GM23338 (cell line): Measurements from ENCODE around the gene TCF7. TPM values are rescaled to one million over a fixed set of nuclear protein-coding genes. Genes with fewer than 3 reads are reported as not detected.

Source experiments
- ATAC-seq: fragments of 200-7000 bp; cut with Tn5 transposase; 3 replicates; pipeline ENCODE4 v1.9.1; 2020
- DNase-seq: peaks from one replicate; pipeline ENCODE4 v3.0.0-alpha.2; 2015; ENCODE audit warnings: low spot score
- H2AFZ ChIP-seq: fragments of 200-600 bp; sonication (generic); 2 replicates; pipeline ENCODE4 v1.8.0; 2016; ENCODE audit warnings: antibody characterized with exemption, mild to moderate bottlenecking, moderate library complexity
- H3F3A ChIP-seq: fragments of 200-600 bp; sonication (generic); replicated peaks from 2 replicates; pipeline ENCODE4 v1.8.0; 2017; ENCODE audit warnings: antibody characterized with exemption, mixed run types, low read depth
- H3K27ac ChIP-seq: fragments of 200-600 bp; sonication (generic); 2 replicates; pipeline ENCODE4 v1.6.1; 2016; ENCODE audit warnings: low read depth
- H3K27me3 ChIP-seq: fragments of 200-600 bp; sonication (generic); 2 replicates; pipeline ENCODE4 v1.8.0; 2016; ENCODE audit warnings: mild to moderate bottlenecking, mixed run types, moderate library complexity; ENCODE audit not compliant: insufficient read depth
- H3K36me3 ChIP-seq: fragments of 200-600 bp; sonication (generic); 2 replicates; pipeline ENCODE4 v1.8.0; 2016; ENCODE audit warnings: mild to moderate bottlenecking; ENCODE audit not compliant: insufficient read depth
- H3K4me1 ChIP-seq: fragments of 200-600 bp; sonication (generic); 2 replicates; pipeline ENCODE4 v1.8.0; 2016; ENCODE audit warnings: mild to moderate bottlenecking, moderate library complexity; ENCODE audit not compliant: insufficient read depth
- H3K4me2 ChIP-seq: fragments of 200-600 bp; sonication (generic); 2 replicates; pipeline ENCODE4 v1.7.1; 2017; ENCODE audit warnings: mixed run types
- H3K4me3 ChIP-seq: fragments of 200-600 bp; sonication (generic); 2 replicates; pipeline ENCODE4 v1.6.1; 2016; ENCODE audit warnings: mixed run types
- H3K79me2 ChIP-seq: fragments of 200-600 bp; sonication (generic); replicated peaks from 2 replicates; pipeline ENCODE4 v1.8.0; 2017; ENCODE audit warnings: mild to moderate bottlenecking; ENCODE audit not compliant: insufficient read depth
- H3K9me2 ChIP-seq: fragments of 200-600 bp; sonication (generic); 2 replicates; pipeline ENCODE4 v1.8.0; 2017; ENCODE audit not compliant: insufficient read depth
- H4K20me1 ChIP-seq: fragments of 200-600 bp; sonication (generic); replicated peaks from 2 replicates; pipeline ENCODE4 v1.8.0; 2017; ENCODE audit warnings: mild to moderate bottlenecking; ENCODE audit not compliant: insufficient read depth
- H3K27ac Mint-ChIP-seq: 2 replicates; pipeline ENCODE4 v1.8.0; 2020; ENCODE audit warnings: inconsistent platforms, mild to moderate bottlenecking, moderate library complexity, mixed read lengths
- H3K27me3 Mint-ChIP-seq: 3 replicates; pipeline ENCODE4 v1.8.0; 2022; ENCODE audit warnings: low read depth, mild to moderate bottlenecking, moderate library complexity, mixed read lengths, inconsistent platforms; ENCODE audit not compliant: insufficient read depth, poor library complexity
- H3K36me3 Mint-ChIP-seq: 3 replicates; pipeline ENCODE4 v1.8.0; 2021; ENCODE audit warnings: low read depth, mild to moderate bottlenecking, inconsistent platforms, moderate library complexity, mixed read lengths
- H3K4me1 Mint-ChIP-seq: 3 replicates; pipeline ENCODE4 v1.8.0; 2020; ENCODE audit warnings: mild to moderate bottlenecking, inconsistent platforms, mixed read lengths
- H3K4me3 Mint-ChIP-seq: 3 replicates; pipeline ENCODE4 v1.8.0; 2021; ENCODE audit warnings: moderate library complexity, mild to moderate bottlenecking, inconsistent platforms, mixed read lengths
- H3K9me3 Mint-ChIP-seq: 3 replicates; pipeline ENCODE4 v1.8.0; 2020; ENCODE audit warnings: moderate library complexity, mild to moderate bottlenecking, inconsistent platforms, mixed read lengths
- CREB1 ChIP-seq: fragments of 250-450 bp; sonication (Bioruptor Pico); IDR thresholded peaks from 2 replicates; pipeline ENCODE4 v1.5.0; 2020; ENCODE audit warnings: low read depth, mild to moderate bottlenecking, moderate library complexity
- EZH2 ChIP-seq: fragments of 200-600 bp; sonication (generic); IDR thresholded peaks from one replicate; pipeline ENCODE4 v1.8.0; 2017; ENCODE audit warnings: antibody characterized with exemption, mild to moderate bottlenecking, low read depth; ENCODE audit not compliant: unreplicated experiment
- EZH2phosphoT487 ChIP-seq: fragments of 200-600 bp; sonication (generic); IDR thresholded peaks from one replicate; pipeline ENCODE4 v1.8.1; 2018; ENCODE audit warnings: antibody characterized with exemption; ENCODE audit not compliant: unreplicated experiment
- JUNB ChIP-seq: IDR thresholded peaks from one replicate; pipeline ENCODE4 v1.6.1; 2016; ENCODE audit warnings: antibody characterized with exemption; ENCODE audit not compliant: unreplicated experiment
- NANOG ChIP-seq: IDR thresholded peaks from 2 replicates; pipeline ENCODE4 v1.6.1; 2016; ENCODE audit warnings: antibody characterized with exemption, borderline replicate concordance
- POLR2AphosphoS5 ChIP-seq: IDR thresholded peaks from 2 replicates; pipeline ENCODE4 v1.6.1; 2016; ENCODE audit warnings: antibody characterized with exemption, low read depth
- STAT1 ChIP-seq: IDR thresholded peaks from one replicate; pipeline ENCODE4 v1.6.1; 2016; ENCODE audit warnings: antibody characterized with exemption; ENCODE audit not compliant: unreplicated experiment
- ZNF114 ChIP-seq: fragments of 250-450 bp; sonication (Bioruptor Pico); IDR thresholded peaks from 2 replicates; pipeline ENCODE4 v1.5.0; 2020; ENCODE audit warnings: mild to moderate bottlenecking, moderate library complexity
- polyA plus RNA-seq: library from polyadenylated mRNA; unstranded; fragments of >200 nt; fragmentation: Nextera tagmentation; extraction: Ambion mirVana; gene quantifications from 2 replicates; pipeline ENCODE4 v1.2.1, GENCODE V29; 2016
- total RNA-seq: library from RNA; depleted of rRNA; stranded (reverse); fragments of >200 nt; shearing (Covaris generic); gene quantifications from 2 replicates; pipeline ENCODE4 v1.2.3, GENCODE V29; 2014
- TF ChIP-seq, protein P1 (sequence below), 2 experiments: fragments of 200-600 bp in 1 of 2; sonication (generic) in 1 of 2; conservative IDR thresholded peaks; 2 replicates each; pipeline versions ENCODE4 v1.5.1 to v1.6.1; 2016 to 2017; ENCODE audit warnings: antibody characterized with exemption in 2 of 2, low read depth in 2 of 2, mild to moderate bottlenecking in 2 of 2, moderate library complexity in 1 of 2
- TF ChIP-seq, protein P2 (sequence below): IDR thresholded peaks from 2 replicates; pipeline ENCODE4 v1.6.1; 2016; ENCODE audit warnings: antibody characterized with exemption
- TF ChIP-seq, protein P3 (sequence below): IDR thresholded peaks from one replicate; pipeline ENCODE4 v1.6.1; 2018; ENCODE audit warnings: antibody characterized with exemption; ENCODE audit not compliant: unreplicated experiment

The TCF7 gene
- total and polyA plus RNA-seq, 2 experiments from 2014 or later = 5.6 to 8.1 TPM

DNA sequence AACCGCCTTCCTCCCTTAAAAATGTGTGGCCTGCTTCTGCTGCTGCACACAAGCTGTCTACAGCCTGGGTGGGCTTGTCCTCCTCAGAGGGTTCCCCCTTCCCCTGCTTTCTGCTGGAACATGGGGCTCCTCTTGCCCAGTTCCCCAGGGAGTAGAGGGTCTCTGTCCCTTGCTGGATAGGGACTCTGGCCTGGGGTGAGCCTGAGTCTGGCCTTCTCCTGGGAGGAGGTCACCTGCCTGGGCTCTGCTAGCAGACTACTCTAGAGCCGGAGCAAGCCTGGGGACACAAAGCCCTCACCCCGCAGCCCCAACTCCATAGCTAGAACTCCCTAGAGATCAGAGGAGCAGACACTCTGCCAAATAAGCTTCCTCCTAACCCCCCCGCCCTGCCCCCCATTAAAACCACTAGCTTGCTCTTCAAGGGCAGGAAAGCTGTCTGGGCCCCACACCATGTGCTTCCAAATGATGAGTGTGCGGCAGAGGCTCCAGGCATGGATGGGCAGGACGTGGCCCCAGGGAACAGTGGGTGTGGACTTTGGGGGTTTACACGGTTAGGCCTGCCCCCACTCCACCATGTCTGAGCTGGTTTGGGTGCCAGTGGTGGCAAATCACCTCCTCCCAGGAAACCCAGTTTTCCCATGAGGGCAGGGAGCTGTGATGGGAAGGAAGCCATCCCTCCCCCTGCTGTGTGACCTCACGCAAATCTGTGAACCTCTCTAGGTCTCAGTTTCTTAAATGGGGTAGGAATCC lies 10.0 kb downstream of the TCF7 start:
- Histone ChIP-seq H3K79me2 (no peaks in the 10 kb centered on the region), H3K27ac (no peak overlapping the region), H3K9me2 (no peaks in the 10 kb centered on the region), H3K27me3 (no peaks in the 10 kb centered on the region), H3K4me3 (no peak overlapping the region), H2AFZ (no peak overlapping the region), H3K36me3 (no peaks in the 10 kb centered on the region), H4K20me1 (peaks cover 3% of the 10 kb centered on the region; the same call in 1 of the 2 replicates), H3K4me1 (no peaks in the 10 kb centered on the region), H3K4me2 (no peak overlapping the region), H3F3A (no peaks in the 10 kb centered on the region)
- no peak overlapping the region for H3K4me3 Mint-ChIP-seq
- no peaks in the 10 kb centered on the region; the same call in 2 of the 3 replicates for H3K36me3 Mint-ChIP-seq
- ATAC-seq (no peak), DNase-seq (no peak)
- H3K9me3 Mint-ChIP-seq = no peaks in the 10 kb centered on the region
- peaks cover 21% of the 10 kb centered on the region for H3K27me3 Mint-ChIP-seq
- TF ChIP-seq POLR2AphosphoS5 (no peak), STAT1 (no peak), EZH2 (no peak), EZH2phosphoT487 (no peak), NANOG (no peak), ZNF114 (no peak), CREB1 (no peak), JUNB (no peak)
- TF ChIP-seq, protein P1, sequence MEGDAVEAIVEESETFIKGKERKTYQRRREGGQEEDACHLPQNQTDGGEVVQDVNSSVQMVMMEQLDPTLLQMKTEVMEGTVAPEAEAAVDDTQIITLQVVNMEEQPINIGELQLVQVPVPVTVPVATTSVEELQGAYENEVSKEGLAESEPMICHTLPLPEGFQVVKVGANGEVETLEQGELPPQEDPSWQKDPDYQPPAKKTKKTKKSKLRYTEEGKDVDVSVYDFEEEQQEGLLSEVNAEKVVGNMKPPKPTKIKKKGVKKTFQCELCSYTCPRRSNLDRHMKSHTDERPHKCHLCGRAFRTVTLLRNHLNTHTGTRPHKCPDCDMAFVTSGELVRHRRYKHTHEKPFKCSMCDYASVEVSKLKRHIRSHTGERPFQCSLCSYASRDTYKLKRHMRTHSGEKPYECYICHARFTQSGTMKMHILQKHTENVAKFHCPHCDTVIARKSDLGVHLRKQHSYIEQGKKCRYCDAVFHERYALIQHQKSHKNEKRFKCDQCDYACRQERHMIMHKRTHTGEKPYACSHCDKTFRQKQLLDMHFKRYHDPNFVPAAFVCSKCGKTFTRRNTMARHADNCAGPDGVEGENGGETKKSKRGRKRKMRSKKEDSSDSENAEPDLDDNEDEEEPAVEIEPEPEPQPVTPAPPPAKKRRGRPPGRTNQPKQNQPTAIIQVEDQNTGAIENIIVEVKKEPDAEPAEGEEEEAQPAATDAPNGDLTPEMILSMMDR (conservative IDR thresholded peaks at IDR 0.05; ENCODE audit: low read depth in 2 of 2) = no peak
- TF ChIP-seq, protein P2, sequence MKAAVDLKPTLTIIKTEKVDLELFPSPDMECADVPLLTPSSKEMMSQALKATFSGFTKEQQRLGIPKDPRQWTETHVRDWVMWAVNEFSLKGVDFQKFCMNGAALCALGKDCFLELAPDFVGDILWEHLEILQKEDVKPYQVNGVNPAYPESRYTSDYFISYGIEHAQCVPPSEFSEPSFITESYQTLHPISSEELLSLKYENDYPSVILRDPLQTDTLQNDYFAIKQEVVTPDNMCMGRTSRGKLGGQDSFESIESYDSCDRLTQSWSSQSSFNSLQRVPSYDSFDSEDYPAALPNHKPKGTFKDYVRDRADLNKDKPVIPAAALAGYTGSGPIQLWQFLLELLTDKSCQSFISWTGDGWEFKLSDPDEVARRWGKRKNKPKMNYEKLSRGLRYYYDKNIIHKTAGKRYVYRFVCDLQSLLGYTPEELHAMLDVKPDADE = no peak
- TF ChIP-seq, protein P3, sequence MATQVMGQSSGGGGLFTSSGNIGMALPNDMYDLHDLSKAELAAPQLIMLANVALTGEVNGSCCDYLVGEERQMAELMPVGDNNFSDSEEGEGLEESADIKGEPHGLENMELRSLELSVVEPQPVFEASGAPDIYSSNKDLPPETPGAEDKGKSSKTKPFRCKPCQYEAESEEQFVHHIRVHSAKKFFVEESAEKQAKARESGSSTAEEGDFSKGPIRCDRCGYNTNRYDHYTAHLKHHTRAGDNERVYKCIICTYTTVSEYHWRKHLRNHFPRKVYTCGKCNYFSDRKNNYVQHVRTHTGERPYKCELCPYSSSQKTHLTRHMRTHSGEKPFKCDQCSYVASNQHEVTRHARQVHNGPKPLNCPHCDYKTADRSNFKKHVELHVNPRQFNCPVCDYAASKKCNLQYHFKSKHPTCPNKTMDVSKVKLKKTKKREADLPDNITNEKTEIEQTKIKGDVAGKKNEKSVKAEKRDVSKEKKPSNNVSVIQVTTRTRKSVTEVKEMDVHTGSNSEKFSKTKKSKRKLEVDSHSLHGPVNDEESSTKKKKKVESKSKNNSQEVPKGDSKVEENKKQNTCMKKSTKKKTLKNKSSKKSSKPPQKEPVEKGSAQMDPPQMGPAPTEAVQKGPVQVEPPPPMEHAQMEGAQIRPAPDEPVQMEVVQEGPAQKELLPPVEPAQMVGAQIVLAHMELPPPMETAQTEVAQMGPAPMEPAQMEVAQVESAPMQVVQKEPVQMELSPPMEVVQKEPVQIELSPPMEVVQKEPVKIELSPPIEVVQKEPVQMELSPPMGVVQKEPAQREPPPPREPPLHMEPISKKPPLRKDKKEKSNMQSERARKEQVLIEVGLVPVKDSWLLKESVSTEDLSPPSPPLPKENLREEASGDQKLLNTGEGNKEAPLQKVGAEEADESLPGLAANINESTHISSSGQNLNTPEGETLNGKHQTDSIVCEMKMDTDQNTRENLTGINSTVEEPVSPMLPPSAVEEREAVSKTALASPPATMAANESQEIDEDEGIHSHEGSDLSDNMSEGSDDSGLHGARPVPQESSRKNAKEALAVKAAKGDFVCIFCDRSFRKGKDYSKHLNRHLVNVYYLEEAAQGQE = no peak
- no peak overlapping the region for H3K27ac Mint-ChIP-seq
- no peaks in the 10 kb centered on the region for H3K4me1 Mint-ChIP-seq
